Measurements from ENCODE around the gene CFAP141.
"Not testable (repeated sequence)": the region's sequence is repeated elsewhere in the genome, so short reads cannot be mapped to it uniquely, and the experiment has no call there.

The CFAP141 gene

GRCh38 chr1:154206196-154206595 lies at the start of gene CFAP141:
CFAP141 (minus strand) TSS chr1:154206333; CDS start chr1:154206307, 26 bp downstream.
- DNase-seq, result no peak
- ATAC-seq, result peak; percentile 96

- no peak for ATAC-seq
- no peak for DNase-seq
Observed at GRCh38 chr1:154253671-154254070, 47.5 kb upstream of the CFAP141 start.

- no peak for DNase-seq
- no peak for ATAC-seq
Observed at GRCh38 chr1:154241703-154242351, 35.7 kb upstream of the CFAP141 start.

- DNase-seq (no peak), ATAC-seq (peak; percentile 23)
Observed at GRCh38 chr1:154240294-154240833, 34.2 kb upstream of the CFAP141 start.

GRCh38 chr1:154239491-154239890 lies 33.4 kb upstream of the CFAP141 start:
- no peak for DNase-seq
- ATAC-seq, result no peak

GRCh38 chr1:154237880-154238506 lies 31.9 kb upstream of the CFAP141 start:
- ATAC-seq, result no peak
- no peak for DNase-seq

- no peak for DNase-seq
- ATAC-seq, result no peak
Observed at GRCh38 chr1:154237435-154237834, 31.3 kb upstream of the CFAP141 start.

- ATAC-seq (no peak), DNase-seq (no peak)
Observed at GRCh38 chr1:154236855-154237254, 30.7 kb upstream of the CFAP141 start.

GRCh38 chr1:154233127-154233526 lies 27.0 kb upstream of the CFAP141 start:
- not testable (repeated sequence) for ATAC-seq, DNase-seq

- ATAC-seq, result not testable (repeated sequence)
Observed at GRCh38 chr1:154231112-154231511, 25.0 kb upstream of the CFAP141 start.

GRCh38 chr1:154225370-154225769 lies 19.2 kb upstream of the CFAP141 start:
- DNase-seq (no peak), ATAC-seq (no peak)

More at GRCh38 chr1:154231112-154231511, 25.0 kb upstream of the CFAP141 start:
- not testable (repeated sequence) for DNase-seq

- DNase-seq (no peak), ATAC-seq (no peak)
Observed at GRCh38 chr1:154223621-154224020, 17.5 kb upstream of the CFAP141 start.

GRCh38 chr1:154222918-154223317 lies 16.8 kb upstream of the CFAP141 start:
- DNase-seq, result no peak
- ATAC-seq, result no peak

GRCh38 chr1:154222518-154222917 lies 16.4 kb upstream of the CFAP141 start:
- ATAC-seq, result no peak
- DNase-seq, result no peak

GRCh38 chr1:154221278-154222001 lies 15.3 kb upstream of the CFAP141 start:
- ATAC-seq, result peak; percentile 25
- peak; percentile 68 for DNase-seq

- ATAC-seq (no peak), DNase-seq (no peak)
Observed at GRCh38 chr1:154220970-154221277, 14.8 kb upstream of the CFAP141 start.

- DNase-seq, result peak; percentile 99
- ATAC-seq, result peak; percentile 93
Observed at GRCh38 chr1:154220071-154220969, 14.2 kb upstream of the CFAP141 start, which contains the start of gene UBAP2L. UBAP2L (plus strand) TSS chr1:154220955; CDS start chr1:154225124, 4,169 bp downstream.

- DNase-seq (no peak), ATAC-seq (no peak)
Observed at GRCh38 chr1:154219541-154219940, 13.4 kb upstream of the CFAP141 start.

- DNase-seq, result no peak
- ATAC-seq, result no peak
Observed at GRCh38 chr1:154218545-154218944, 12.4 kb upstream of the CFAP141 start.

- peak; percentile 91 for ATAC-seq
Observed at GRCh38 chr1:154213274-154213673, 7.1 kb upstream of the CFAP141 start.

GRCh38 chr1:154212083-154212482 lies 6.0 kb upstream of the CFAP141 start:
- ATAC-seq (no peak), DNase-seq (no peak)

More at GRCh38 chr1:154213274-154213673, 7.1 kb upstream of the CFAP141 start:
- DNase-seq, result no peak
